ENCODE results near the gene SP2.

Gene SP2

DNA sequence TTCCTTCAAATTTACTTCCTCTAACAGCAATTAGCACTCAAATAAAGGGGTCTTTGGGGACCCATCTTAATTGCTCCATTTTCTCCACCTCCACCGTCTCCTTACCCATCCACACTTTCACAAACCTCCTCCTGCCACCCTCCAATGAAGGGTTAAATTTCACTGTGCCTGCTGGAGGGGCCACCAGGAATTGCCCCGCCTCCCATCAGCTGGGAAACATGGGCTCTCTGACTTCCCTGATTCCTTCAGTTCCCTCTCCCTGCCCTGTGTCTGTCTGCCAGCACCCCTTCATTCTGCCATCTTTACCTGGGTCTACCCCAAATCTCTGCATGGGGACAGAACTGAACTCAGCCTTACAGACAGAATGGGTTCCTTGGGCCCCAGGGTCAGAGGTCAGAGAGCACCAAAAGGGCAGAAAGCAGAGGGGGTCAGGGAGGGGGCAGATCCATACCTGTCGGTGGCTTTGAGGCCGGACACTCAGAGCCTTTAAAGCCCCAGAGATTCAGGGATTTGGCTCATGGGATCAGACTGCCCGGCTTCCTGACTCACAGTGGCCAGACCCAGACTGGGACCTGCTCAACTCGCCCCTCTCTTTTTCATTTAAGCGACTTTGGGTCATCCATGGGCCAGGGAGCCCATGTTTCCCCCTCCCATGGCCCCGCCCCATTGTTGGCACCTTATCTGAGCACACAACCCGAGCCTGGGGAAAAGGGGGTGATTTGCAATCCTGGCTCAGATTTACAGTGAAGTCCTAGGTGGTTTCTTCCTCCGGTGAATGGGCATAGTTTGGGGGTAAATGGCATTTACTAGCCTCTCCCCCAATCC, 17.6 kb upstream of the SP2 start:
- no peak for TF ChIP-seq POLR2AphosphoS5 (IDR thresholded peaks at IDR 0.05; ENCODE audit: low read depth, low read length)
- no peak for FAIRE-seq
- no peak for DNase-seq (ENCODE audit: insufficient read length, low spot score)

- FAIRE-seq (no peak), DNase-seq (ENCODE audit: insufficient read length, low spot score) (no peak)
- TF ChIP-seq POLR2AphosphoS5 (IDR thresholded peaks at IDR 0.05; ENCODE audit: low read depth, low read length) (no peak), PAX5 (IDR thresholded peaks at IDR 0.05; ENCODE audit: insufficient read depth, low read length, severe bottlenecking) (no peak), POLR2A (IDR thresholded peaks at IDR 0.05; ENCODE audit: low read depth, low read length) (no peak), POU2F2 (IDR thresholded peaks at IDR 0.05; ENCODE audit: low read depth, low read length) (no peak), TAF1 (IDR thresholded peaks at IDR 0.05; ENCODE audit: low read depth, low read length) (no peak), SPI1 (IDR thresholded peaks at IDR 0.05; ENCODE audit: low read depth, low read length) (no peak)
These were observed 16.9 kb upstream of the SP2 start for GRCh38 chr17:47879028-47879585.

DNA sequence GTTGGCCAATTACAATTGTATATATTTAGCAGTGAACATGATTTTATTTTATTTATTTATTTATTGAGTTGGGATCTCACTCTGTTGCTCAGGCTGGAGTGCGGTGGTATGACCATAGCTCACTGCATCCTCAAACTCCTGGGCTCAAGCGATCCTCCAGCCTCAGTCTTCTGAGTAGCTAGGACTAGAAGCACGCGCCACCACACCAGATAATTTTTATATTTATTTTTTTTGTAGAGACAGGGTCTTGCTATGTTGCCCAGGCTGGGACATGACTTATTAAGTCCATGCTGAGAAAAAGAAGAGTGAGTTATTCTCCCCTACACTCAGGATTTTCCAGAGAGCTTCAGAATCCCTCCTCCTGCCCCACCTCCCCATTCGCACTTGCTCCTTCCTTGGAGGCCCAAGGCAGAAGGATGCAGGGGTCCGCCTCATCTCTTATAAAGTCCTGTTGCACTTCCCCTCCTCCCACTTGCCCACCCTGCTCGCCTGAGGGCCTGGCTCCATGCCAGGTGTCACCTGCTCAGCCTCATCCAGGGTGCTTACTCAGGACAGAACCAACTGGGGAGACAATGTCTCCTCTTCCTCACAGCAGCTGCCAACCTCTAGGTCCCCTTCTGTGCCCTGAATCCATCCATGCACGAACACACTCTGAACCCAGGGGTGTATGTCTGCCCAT, 16.1 kb upstream of the SP2 start:
- no peak for DNase-seq (ENCODE audit: insufficient read length, low spot score)
- no peak for TF ChIP-seq POLR2A (IDR thresholded peaks at IDR 0.05; ENCODE audit: low read depth, low read length)
- no peak for TF ChIP-seq PAX5 (IDR thresholded peaks at IDR 0.05; ENCODE audit: insufficient read depth, low read length, severe bottlenecking)
- no peak for TF ChIP-seq SPI1 (IDR thresholded peaks at IDR 0.05; ENCODE audit: low read depth, low read length)
- TF ChIP-seq TAF1 (IDR thresholded peaks at IDR 0.05; ENCODE audit: low read depth, low read length) = no peak
- no peak for TF ChIP-seq POLR2AphosphoS5 (IDR thresholded peaks at IDR 0.05; ENCODE audit: low read depth, low read length)
- no peak for TF ChIP-seq POU2F2 (IDR thresholded peaks at IDR 0.05; ENCODE audit: low read depth, low read length)
- FAIRE-seq = no peak

- FAIRE-seq = no peak
- no peak for DNase-seq (ENCODE audit: insufficient read length, low spot score)
- TF ChIP-seq POLR2A (IDR thresholded peaks at IDR 0.05; ENCODE audit: low read depth, low read length) (no peak), SPI1 (IDR thresholded peaks at IDR 0.05; ENCODE audit: low read depth, low read length) (no peak), TAF1 (IDR thresholded peaks at IDR 0.05; ENCODE audit: low read depth, low read length) (no peak), POLR2AphosphoS5 (IDR thresholded peaks at IDR 0.05; ENCODE audit: low read depth, low read length) (no peak)
These were observed 13.8 kb upstream of the SP2 start for GRCh38 chr17:47882247-47882646.

DNA sequence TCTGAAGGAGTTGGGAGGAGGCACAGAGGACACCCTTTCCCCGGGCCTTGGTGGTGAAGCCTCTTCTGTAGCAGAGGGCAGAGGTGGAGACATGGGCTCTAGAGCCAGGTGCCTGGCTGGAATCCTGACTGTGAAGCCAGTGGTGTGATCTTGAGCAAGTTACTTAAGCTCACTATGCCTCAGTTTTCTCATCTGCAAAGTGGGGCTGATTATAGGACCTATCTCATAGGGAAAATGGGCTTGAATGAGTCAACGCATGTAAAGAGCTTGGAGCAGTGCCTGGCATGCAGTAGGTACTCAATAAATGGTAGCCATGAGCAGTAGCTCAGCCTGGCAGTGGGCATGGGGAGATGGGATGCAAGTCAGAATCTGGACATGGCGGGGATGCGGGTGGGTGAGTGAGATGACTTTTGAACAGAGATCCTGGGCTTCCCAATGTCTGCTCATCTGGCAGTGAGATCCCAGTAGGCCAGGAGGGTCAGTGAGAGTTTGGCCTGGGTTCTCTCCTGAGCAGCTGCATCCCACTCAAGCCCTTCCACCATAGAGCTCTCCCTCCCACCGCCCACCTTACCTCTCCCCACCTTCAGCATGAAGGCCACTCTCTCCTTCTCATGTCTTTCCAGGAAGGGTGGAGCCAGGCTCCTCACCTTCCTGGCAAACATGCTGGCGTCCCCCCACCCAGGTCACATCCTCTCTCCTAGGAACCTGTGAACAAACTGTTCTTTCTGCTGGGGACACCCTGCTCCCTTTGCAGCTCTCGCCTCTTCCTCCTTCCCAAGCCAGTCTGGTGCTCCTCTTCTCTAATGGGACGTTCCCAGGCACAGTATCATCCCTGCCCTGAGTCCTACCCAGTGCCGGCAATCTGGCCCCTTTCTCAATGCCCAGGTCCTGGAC, 13.1 kb upstream of the SP2 start:
- TF ChIP-seq PAX5 (IDR thresholded peaks at IDR 0.05; ENCODE audit: insufficient read depth, low read length, severe bottlenecking) = no peak
- TF ChIP-seq POLR2AphosphoS5 (IDR thresholded peaks at IDR 0.05; ENCODE audit: low read depth, low read length) = no peak
- no peak for TF ChIP-seq POU2F2 (IDR thresholded peaks at IDR 0.05; ENCODE audit: low read depth, low read length)
- TF ChIP-seq SPI1 (IDR thresholded peaks at IDR 0.05; ENCODE audit: low read depth, low read length) = no peak
- no peak for TF ChIP-seq TAF1 (IDR thresholded peaks at IDR 0.05; ENCODE audit: low read depth, low read length)
- TF ChIP-seq POLR2A (IDR thresholded peaks at IDR 0.05; ENCODE audit: low read depth, low read length) = no peak
- DNase-seq (ENCODE audit: insufficient read length, low spot score) = no peak
- FAIRE-seq = no peak

DNA sequence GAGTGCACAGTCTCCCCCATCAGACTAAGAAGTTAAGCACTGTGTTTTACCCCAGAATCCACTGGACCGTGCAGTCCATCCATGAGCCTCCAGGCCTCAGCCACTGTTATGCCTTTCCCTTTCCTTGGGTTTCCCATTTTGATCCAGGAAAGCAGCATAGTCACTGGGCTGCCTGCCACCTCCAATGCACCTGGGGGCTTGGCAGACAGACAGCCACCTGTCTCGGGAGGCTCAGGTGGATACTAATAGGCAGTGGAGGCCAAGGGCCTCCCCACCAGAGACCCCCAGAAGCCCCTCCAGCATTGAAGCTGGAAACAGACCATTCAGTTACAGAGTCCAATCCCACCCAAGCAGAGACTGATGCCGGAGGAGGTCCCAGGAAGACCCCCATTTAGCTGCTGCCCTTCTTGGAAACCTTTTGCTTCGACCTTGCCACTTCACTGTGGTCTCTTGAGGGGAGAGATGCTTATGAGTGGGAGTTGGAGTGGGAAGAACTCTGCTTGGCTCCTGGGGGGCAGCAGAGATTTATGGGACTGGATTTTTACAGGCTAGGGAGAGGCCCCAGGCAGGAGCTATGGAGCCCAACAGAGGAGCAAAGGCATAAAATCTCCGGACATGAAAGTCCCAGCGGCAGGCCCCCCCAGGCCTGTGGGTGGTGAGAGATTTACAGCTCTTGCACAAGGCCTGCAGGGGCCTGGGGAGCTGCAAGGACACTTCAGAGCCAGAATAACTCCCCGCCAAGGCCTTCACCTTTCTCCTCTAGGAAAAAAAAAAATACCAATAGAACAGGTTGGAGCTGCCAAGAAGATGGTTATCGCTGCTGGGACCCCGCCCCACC, 12.2 kb upstream of the SP2 start:
- no peak for FAIRE-seq
- no peak for DNase-seq (ENCODE audit: insufficient read length, low spot score)
- TF ChIP-seq PAX5 (IDR thresholded peaks at IDR 0.05; ENCODE audit: insufficient read depth, low read length, severe bottlenecking) = no peak
- TF ChIP-seq POLR2A (IDR thresholded peaks at IDR 0.05; ENCODE audit: low read depth, low read length) = no peak
- no peak for TF ChIP-seq SPI1 (IDR thresholded peaks at IDR 0.05; ENCODE audit: low read depth, low read length)
- no peak for TF ChIP-seq TAF1 (IDR thresholded peaks at IDR 0.05; ENCODE audit: low read depth, low read length)
- TF ChIP-seq POLR2AphosphoS5 (IDR thresholded peaks at IDR 0.05; ENCODE audit: low read depth, low read length) = no peak

- DNase-seq (ENCODE audit: insufficient read length, low spot score) (no peak), FAIRE-seq (no peak)
- TF ChIP-seq POLR2AphosphoS5 (IDR thresholded peaks at IDR 0.05; ENCODE audit: low read depth, low read length) (no peak), POU2F2 (IDR thresholded peaks at IDR 0.05; ENCODE audit: low read depth, low read length) (no peak), TAF1 (IDR thresholded peaks at IDR 0.05; ENCODE audit: low read depth, low read length) (no peak), POLR2A (IDR thresholded peaks at IDR 0.05; ENCODE audit: low read depth, low read length) (no peak), SPI1 (IDR thresholded peaks at IDR 0.05; ENCODE audit: low read depth, low read length) (no peak), PAX5 (IDR thresholded peaks at IDR 0.05; ENCODE audit: insufficient read depth, low read length, severe bottlenecking) (no peak)
These were observed 11.7 kb upstream of the SP2 start for GRCh38 chr17:47884427-47884740.

- no peak for FAIRE-seq
- TF ChIP-seq TAF1 (IDR thresholded peaks at IDR 0.05; ENCODE audit: low read depth, low read length) = no peak
- TF ChIP-seq POU2F2 (IDR thresholded peaks at IDR 0.05; ENCODE audit: low read depth, low read length) = no peak
- no peak for TF ChIP-seq POLR2A (IDR thresholded peaks at IDR 0.05; ENCODE audit: low read depth, low read length)
- TF ChIP-seq PAX5 (IDR thresholded peaks at IDR 0.05; ENCODE audit: insufficient read depth, low read length, severe bottlenecking) = no peak
- TF ChIP-seq SPI1 (IDR thresholded peaks at IDR 0.05; ENCODE audit: low read depth, low read length) = no peak
- TF ChIP-seq POLR2AphosphoS5 (IDR thresholded peaks at IDR 0.05; ENCODE audit: low read depth, low read length) = no peak
- no peak for DNase-seq (ENCODE audit: insufficient read length, low spot score)
These were observed 10.9 kb upstream of the SP2 start for GRCh38 chr17:47884905-47885730.

Data from GM12891 (cell line).